ENCODE results near the gene SH3PXD2B. TPM values are rescaled to one million over a fixed set of nuclear protein-coding genes. Genes with fewer than 3 reads are reported as not detected.

The SH3PXD2B gene
- total and polyA plus RNA-seq, 2 donors (not counting 1 experiment from before 2014, with no cell fraction given), result not detected

DNA sequence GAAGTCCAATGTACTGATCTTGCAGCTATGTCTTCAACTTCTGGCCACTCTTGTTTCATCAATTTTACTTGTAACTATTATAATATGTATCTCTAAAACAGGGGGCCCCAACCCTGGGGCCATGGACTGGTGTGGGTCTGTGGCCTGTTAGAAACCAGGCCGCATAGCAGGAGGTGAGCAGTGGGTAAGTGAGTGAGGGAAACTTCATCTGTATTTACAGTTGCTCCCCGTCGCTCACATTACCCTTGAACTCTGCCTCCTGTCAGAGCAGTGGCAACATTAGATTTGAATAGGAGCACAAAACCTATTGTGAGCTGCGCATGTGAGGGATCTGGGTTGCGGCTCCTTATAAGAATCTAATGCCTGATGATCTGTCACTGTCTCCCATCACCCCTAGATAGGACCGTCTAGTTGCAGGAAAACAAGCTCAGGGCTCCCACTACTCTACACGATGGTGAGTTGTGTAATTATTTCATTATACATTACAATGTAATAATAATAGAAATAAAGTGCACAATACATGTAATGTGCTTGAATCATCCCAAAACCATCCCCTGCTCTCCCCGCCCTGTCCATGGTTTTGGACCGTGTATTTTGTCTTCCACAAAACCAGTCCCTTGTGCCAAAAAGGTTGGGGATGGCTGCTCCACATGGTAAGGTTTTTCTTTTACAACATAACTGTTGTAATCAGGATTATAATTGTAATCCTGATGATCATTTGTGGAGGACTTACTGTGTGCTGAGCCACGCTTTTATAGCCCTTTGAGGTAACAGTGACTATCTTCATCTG, 26.9 kb upstream of the SH3PXD2B start:
- peaks cover 0 to 3% (median 0%) of the 10 kb centered on the region in 4 experiments for H3K27me3 ChIP-seq (replicated peaks in 1 of 4; ENCODE audit: control extremely low read depth in 1 of 4, control insufficient read depth in 3 of 4, insufficient read depth in 4 of 4, low read length in 3 of 4)
- no peak overlapping the region for H2AFZ ChIP-seq (ENCODE audit: insufficient read depth, low read depth, low read length, poor library complexity, severe bottlenecking)
- no peak overlapping the region for H3K4me3 ChIP-seq (ENCODE audit: control extremely low read depth in 1 of 5, extremely low read depth in 1 of 5, insufficient read depth in 1 of 5, low read depth in 2 of 5, low read length in 4 of 5)
- H3K4me1 ChIP-seq (ENCODE audit: control insufficient read depth in 2 of 2, insufficient read depth in 2 of 2, low read length in 2 of 2), result no peaks in the 10 kb centered on the region
- H3K9me3 ChIP-seq (ENCODE audit: control extremely low read depth in 1 of 3, control insufficient read depth in 2 of 3, insufficient read depth in 1 of 3, low read length in 2 of 3), result peaks cover 0 to 18% (median 0%) of the 10 kb centered on the region in 3 donors
- intact Hi-C loops (cut with micrococcal nuclease), result no loop called here
- Mint-ChIP-seq H3K4me3 (no peak overlapping the region), H3K9me3 (ENCODE audit: insufficient read depth) (no peaks in the 10 kb centered on the region), H3K27me3 (peaks cover 4% of the 10 kb centered on the region), H3K4me1 (no peaks in the 10 kb centered on the region), H3K27ac (no peak overlapping the region)
- 100% methylated on average over 4 of the region's 10 CpGs for whole genome bisulfite sequencing (ENCODE audit: insufficient coverage)
- no peaks in the 10 kb centered on the region for H4K20me1 ChIP-seq (ENCODE audit: control insufficient read depth, insufficient read depth, low read length, poor library complexity, severe bottlenecking)
- ChIA-PET CTCF (interaction anchor here (3.7 kb wide), 1 partner anchor 217 kb away, joined by 23 read pairs; no protein-coding TSS in a partner anchor), POLR2A (no interaction called here)
- ATAC-seq (ENCODE audit: low read depth) (no peak), DNase-seq (no peak)
- no peaks in the 10 kb centered on the region for H3K79me2 ChIP-seq (ENCODE audit: control insufficient read depth, insufficient read depth, low read length)
- H3K4me2 ChIP-seq (replicated peaks; ENCODE audit: low read depth, low read length, poor library complexity, severe bottlenecking), result no peak overlapping the region
- no peak for TF ChIP-seq EZH2 (IDR thresholded peaks at IDR 0.05; ENCODE audit: borderline replicate concordance, insufficient read depth, low read depth, low read length, poor library complexity, severe bottlenecking)
- TF ChIP-seq, protein P1, sequence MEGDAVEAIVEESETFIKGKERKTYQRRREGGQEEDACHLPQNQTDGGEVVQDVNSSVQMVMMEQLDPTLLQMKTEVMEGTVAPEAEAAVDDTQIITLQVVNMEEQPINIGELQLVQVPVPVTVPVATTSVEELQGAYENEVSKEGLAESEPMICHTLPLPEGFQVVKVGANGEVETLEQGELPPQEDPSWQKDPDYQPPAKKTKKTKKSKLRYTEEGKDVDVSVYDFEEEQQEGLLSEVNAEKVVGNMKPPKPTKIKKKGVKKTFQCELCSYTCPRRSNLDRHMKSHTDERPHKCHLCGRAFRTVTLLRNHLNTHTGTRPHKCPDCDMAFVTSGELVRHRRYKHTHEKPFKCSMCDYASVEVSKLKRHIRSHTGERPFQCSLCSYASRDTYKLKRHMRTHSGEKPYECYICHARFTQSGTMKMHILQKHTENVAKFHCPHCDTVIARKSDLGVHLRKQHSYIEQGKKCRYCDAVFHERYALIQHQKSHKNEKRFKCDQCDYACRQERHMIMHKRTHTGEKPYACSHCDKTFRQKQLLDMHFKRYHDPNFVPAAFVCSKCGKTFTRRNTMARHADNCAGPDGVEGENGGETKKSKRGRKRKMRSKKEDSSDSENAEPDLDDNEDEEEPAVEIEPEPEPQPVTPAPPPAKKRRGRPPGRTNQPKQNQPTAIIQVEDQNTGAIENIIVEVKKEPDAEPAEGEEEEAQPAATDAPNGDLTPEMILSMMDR (IDR thresholded peaks at IDR 0.05), result no peak
- no peak overlapping the region for H3K9ac ChIP-seq (ENCODE audit: low read length)
- no peaks in the 10 kb centered on the region for H3K36me3 ChIP-seq (replicated peaks in 1 of 2; ENCODE audit: control extremely low read depth in 1 of 2, control insufficient read depth in 1 of 2, extremely low read depth in 1 of 2, insufficient read depth in 2 of 2, low read length in 1 of 2)
- H3K27ac ChIP-seq (ENCODE audit: low read length in 2 of 2), result no peak overlapping the region

DNA sequence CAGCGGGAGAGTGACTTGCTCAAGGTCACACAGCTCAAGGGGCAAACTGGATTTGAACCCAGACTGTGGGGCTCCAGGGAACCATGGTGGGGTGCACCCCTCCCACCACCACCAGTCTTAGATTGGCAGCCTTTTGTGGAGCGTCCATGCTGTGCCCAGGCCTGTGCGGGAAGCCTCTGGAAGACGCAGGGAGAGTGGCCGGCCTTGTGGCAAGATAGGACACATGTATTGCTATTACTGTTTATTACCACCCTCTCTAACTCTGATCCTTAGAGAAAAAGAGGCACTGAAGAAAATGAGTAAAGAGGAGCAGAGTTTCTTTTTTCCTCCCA, 25.4 kb upstream of the SH3PXD2B start:
- H3K27ac Mint-ChIP-seq, result no peak overlapping the region
- no peak overlapping the region for H3K4me3 Mint-ChIP-seq
- no peaks in the 10 kb centered on the region for H3K4me1 Mint-ChIP-seq
- H3K4me3 ChIP-seq (ENCODE audit: control extremely low read depth in 1 of 5, extremely low read depth in 1 of 5, insufficient read depth in 1 of 5, low read depth in 2 of 5, low read length in 4 of 5), result no peak overlapping the region
- no peaks in the 10 kb centered on the region for H3K9me3 Mint-ChIP-seq (ENCODE audit: insufficient read depth)
- H3K27me3 Mint-ChIP-seq, result peaks cover 4% of the 10 kb centered on the region
- no peaks in the 10 kb centered on the region for H3K79me2 ChIP-seq (ENCODE audit: control insufficient read depth, insufficient read depth, low read length)
- H3K27ac ChIP-seq (ENCODE audit: low read length in 2 of 2), result no peak overlapping the region
- H3K4me1 ChIP-seq (ENCODE audit: control insufficient read depth in 2 of 2, insufficient read depth in 2 of 2, low read length in 2 of 2), result no peaks in the 10 kb centered on the region
- no peaks in the 10 kb centered on the region for H3K36me3 ChIP-seq (replicated peaks in 1 of 2; ENCODE audit: control extremely low read depth in 1 of 2, control insufficient read depth in 1 of 2, extremely low read depth in 1 of 2, insufficient read depth in 2 of 2, low read length in 1 of 2)
- ATAC-seq (ENCODE audit: low read depth), result no peak
- H3K27me3 ChIP-seq (replicated peaks in 1 of 4; ENCODE audit: control extremely low read depth in 1 of 4, control insufficient read depth in 3 of 4, insufficient read depth in 4 of 4, low read length in 3 of 4), result peaks cover 0 to 3% (median 0%) of the 10 kb centered on the region in 4 experiments
- H3K9me3 ChIP-seq (ENCODE audit: control extremely low read depth in 1 of 3, control insufficient read depth in 2 of 3, insufficient read depth in 1 of 3, low read length in 2 of 3), result peaks cover 0 to 16% (median 0%) of the 10 kb centered on the region in 3 donors
- H3K9ac ChIP-seq (ENCODE audit: low read length), result no peak overlapping the region
- H2AFZ ChIP-seq (ENCODE audit: insufficient read depth, low read depth, low read length, poor library complexity, severe bottlenecking), result no peak overlapping the region
- intact Hi-C loops (cut with micrococcal nuclease), result no loop called here
- no peak for TF ChIP-seq EZH2 (IDR thresholded peaks at IDR 0.05; ENCODE audit: borderline replicate concordance, insufficient read depth, low read depth, low read length, poor library complexity, severe bottlenecking)
- TF ChIP-seq, protein P1 (IDR thresholded peaks at IDR 0.05), result no peak
- DNase-seq, result no peak
- ChIA-PET POLR2A (no interaction called here), CTCF (interaction anchor here (0.7 to 3.7 kb wide), 4 partner anchors 28 to 575 kb away, joined by 3 to 23 read pairs (median 5); no protein-coding TSS in a partner anchor)
- H3K4me2 ChIP-seq (replicated peaks; ENCODE audit: low read depth, low read length, poor library complexity, severe bottlenecking), result no peak overlapping the region
- 100% methylated on average over 1 of the region's 5 CpGs for WGBS (ENCODE audit: insufficient coverage)
- no peaks in the 10 kb centered on the region for H4K20me1 ChIP-seq (ENCODE audit: control insufficient read depth, insufficient read depth, low read length, poor library complexity, severe bottlenecking)

Data from B cell (primary cell).